ENCODE data around the gene BDKRB2.

BDKRB2 gene

DNA sequence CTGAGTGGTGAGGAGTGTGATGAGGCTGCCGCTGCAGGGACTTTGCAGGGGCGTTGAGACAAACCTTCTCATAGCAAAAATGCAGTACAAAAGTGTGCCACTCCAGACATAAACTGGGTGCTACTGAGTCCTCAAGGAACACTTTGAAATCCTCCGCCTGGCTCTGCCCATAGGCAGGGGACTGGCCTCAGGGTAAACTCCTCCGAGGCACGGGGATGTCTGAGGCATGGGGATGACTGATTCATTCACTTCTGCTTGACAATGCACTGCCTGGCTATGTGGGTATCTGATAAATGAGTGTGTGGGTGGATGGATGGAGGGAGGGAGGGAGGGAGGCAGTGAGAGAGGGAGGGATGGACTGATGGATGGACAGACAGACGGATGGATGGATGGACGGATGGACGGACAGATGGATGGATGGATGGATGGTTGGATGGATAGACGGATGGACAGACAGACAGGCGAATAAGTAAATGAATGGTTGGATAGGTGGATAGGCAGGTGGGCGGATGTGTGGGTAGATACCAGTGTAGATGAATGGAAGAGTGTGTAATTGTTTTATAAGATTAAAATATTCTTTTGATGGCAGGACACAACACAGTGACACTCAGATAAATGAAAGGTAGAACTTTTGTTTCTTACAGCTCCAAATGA, 2.1 kb upstream of the BDKRB2 start:
- Mint-ChIP-seq H3K27me3 (peaks cover 17% of the 10 kb centered on the region), H3K4me1 (peaks cover 25% of the 10 kb centered on the region), H3K27ac (no peak overlapping the region), H3K36me3 (no peaks in the 10 kb centered on the region), H3K4me3 (no peak overlapping the region), H3K9me3 (no peaks in the 10 kb centered on the region)

DNA sequence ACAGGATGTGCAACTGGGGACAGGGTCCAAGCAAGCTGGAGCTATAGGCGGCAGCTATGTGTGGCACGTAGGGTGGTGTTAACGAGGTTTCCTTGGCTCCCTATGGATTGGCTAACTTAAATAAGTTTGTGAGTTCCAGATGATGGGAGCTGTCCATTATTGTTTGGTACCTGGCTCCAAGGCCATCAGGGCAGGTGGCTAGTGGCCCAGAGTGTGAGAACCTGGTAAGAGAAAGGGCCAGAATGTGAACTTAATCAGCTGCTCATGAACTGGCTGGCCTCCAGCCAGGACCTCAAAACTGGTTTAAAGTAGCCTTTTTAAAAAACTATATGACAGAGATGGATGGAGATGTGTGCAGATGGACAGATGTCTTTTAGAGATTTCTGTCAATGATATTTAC, 1.5 kb upstream of the BDKRB2 start:
- H3K27ac Mint-ChIP-seq, result no peak overlapping the region
- H3K9me3 Mint-ChIP-seq, result no peaks in the 10 kb centered on the region
- no peak overlapping the region for H3K4me3 Mint-ChIP-seq
- H3K27me3 Mint-ChIP-seq, result peaks cover 17% of the 10 kb centered on the region
- no peaks in the 10 kb centered on the region for H3K36me3 Mint-ChIP-seq
- H3K4me1 Mint-ChIP-seq, result peaks cover 21% of the 10 kb centered on the region

DNA sequence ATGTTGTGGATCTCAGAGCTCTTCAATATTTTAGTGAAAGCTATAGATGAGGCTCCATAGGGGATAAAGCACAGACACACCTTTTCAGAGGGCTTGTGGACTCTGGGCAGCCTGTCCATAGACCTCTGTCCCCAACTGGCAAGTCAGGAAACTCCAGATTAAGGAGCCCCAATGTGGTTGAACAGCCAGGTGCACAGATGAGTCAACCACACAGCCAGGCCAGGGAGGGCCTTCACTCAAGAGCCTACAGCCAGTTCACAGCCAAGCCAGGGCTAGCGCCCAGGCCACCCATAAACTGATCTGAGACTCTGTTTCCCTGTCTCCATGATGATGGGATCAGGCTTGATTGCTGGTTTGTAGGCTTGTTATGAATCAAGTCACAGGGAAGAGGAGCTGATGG, 1.0 kb upstream of the BDKRB2 start:
- Mint-ChIP-seq H3K9me3 (no peaks in the 10 kb centered on the region), H3K27me3 (peaks cover 17% of the 10 kb centered on the region), H3K27ac (no peak overlapping the region), H3K36me3 (no peaks in the 10 kb centered on the region), H3K4me1 (peaks cover 17% of the 10 kb centered on the region), H3K4me3 (no peak overlapping the region)

DNA sequence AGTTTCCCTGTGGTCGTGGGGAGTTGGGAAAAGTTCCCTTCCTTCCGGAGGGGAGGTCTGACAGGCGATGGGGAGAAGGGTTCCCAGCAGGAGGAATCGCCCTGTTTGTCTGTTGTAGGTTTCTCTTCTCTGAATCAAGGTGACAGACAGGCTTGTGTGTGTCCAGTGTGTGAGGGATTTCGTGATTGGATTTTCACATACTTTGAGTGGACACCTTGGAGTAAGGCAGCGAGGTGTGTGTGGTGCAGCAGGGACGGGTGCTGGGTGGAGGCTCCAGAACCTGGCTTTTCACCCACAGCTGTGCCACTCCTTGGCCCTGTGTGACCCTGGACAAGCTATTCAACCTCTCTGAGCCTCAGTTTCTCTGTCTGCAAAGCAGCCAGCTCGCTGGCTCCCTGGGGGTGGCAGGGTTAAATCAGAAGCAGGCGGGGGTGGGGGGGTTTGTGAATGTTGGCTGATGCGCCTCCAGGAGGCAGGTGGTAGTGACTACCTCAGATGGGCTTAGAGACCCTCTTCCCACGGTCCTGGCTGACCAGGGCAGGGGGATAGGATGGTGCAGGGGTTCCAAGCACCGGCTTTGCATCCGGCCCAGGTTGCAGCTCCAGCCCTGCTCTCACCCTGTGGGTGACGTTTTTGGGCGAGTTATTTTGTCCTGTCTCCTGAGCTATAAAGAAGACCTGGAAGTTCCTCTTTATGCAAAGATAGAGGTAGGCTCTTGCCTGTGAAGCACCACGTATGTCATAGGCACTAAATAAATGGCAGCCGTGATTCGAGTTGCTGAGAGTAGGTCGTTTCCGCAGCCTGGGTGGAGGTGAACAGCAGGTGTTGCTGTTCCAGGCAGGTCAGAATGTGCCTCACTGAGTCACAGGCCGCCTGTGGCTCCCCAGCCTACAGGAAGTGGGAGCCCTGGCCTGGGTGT, 679 bp downstream of the BDKRB2 start:
- peaks cover 17% of the 10 kb centered on the region for H3K27me3 Mint-ChIP-seq
- H3K4me3 Mint-ChIP-seq, result no peak overlapping the region
- H3K27ac Mint-ChIP-seq, result no peak overlapping the region
- no peaks in the 10 kb centered on the region for H3K9me3 Mint-ChIP-seq
- peaks cover 7% of the 10 kb centered on the region for H3K4me1 Mint-ChIP-seq
- H3K36me3 Mint-ChIP-seq, result no peaks in the 10 kb centered on the region

DNA sequence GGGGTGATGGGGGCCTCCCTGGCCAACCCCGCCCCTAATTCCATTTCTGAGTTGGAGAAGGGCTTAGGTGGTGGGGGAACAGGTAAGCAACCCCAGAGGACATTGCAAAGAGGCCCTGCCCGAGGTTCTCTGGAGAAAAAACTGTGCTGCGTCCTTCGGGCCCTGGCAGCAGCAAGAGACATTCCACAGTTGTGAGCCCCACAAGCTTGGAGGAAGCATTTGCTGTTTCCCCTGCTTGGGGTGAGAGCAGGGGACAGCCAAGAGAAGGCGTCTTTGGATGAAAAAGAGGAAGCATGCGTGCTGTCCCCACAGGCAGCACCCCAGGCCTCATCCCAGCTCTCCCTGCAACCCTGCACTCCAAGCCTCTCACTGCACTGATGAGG, 1.3 kb downstream of the BDKRB2 start:
- peaks cover 7% of the 10 kb centered on the region for H3K4me1 Mint-ChIP-seq
- no peaks in the 10 kb centered on the region for H3K36me3 Mint-ChIP-seq
- H3K4me3 Mint-ChIP-seq, result no peak overlapping the region
- no peak overlapping the region for H3K27ac Mint-ChIP-seq
- H3K27me3 Mint-ChIP-seq, result peaks cover 17% of the 10 kb centered on the region
- H3K9me3 Mint-ChIP-seq, result no peaks in the 10 kb centered on the region

DNA sequence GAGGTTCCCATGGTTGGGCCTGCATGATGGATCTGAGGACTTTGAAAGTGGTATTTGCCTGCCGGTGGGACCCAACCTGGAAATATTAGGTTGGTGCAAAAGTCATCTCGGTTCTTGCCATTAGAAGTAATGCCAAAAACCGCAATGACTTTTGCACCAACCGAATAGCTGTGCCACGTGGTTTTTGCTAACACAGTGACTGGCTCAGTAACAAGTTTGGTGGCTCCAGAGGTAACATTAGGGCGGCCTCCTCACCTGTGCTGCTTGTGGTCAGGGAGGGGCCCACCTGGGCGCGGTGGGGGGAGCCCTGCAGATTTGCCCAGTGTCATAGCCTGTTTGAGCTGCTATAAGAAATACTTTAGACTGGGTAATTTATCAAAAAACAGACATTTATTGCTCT, 1.8 kb downstream of the BDKRB2 start:
- Mint-ChIP-seq H3K36me3 (peaks cover 2% of the 10 kb centered on the region), H3K4me1 (peaks cover 7% of the 10 kb centered on the region), H3K4me3 (no peak overlapping the region), H3K27ac (no peak overlapping the region), H3K27me3 (peaks cover 17% of the 10 kb centered on the region), H3K9me3 (no peaks in the 10 kb centered on the region)

DNA sequence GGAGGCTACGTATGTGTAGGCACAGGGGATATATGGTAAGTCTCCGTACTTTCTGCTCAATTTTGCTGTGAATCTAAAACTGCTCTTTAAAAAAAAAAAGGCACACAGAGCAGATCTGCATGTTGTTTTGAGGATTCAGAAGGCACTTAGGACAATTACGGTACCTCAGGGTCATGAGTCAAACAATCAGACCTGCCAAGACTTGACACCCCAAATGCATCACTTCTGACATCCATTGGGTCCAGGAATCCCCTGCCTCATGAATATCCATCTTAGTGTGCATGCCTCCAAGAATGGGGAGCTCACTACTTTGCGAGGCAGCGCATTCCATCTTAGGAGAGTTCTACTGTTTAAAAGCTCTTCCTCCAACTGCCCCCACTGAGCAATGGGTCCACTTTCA, 3.0 kb downstream of the BDKRB2 start:
- peaks cover 5% of the 10 kb centered on the region for H3K9me3 Mint-ChIP-seq
- peaks cover 3% of the 10 kb centered on the region for H3K36me3 Mint-ChIP-seq
- H3K4me3 Mint-ChIP-seq, result no peak overlapping the region
- H3K27ac Mint-ChIP-seq, result no peak overlapping the region
- peaks cover 7% of the 10 kb centered on the region for H3K4me1 Mint-ChIP-seq
- H3K27me3 Mint-ChIP-seq, result peaks cover 13% of the 10 kb centered on the region

DNA sequence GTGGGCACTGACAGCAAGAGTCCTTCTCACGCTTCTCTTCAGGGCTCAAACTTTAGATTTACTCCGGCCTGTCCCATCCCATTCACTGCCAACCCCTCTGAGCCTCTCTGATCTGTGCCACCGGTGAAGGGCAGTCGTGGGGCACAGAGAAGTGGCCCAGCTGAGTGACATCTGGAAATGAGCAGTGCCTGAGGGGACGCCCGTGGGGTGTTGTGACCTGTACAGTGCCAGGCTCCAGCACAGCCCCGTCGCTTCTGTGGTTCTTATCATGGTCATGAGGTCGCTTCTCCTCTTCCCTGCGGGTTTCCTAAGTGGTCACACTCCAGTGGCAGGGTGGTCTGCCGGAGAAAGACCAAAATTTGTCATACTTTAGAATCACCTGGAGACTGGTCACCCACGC, 4.1 kb downstream of the BDKRB2 start:
- Mint-ChIP-seq H3K27me3 (peaks cover 9% of the 10 kb centered on the region), H3K27ac (no peak overlapping the region), H3K4me3 (no peak overlapping the region), H3K36me3 (peaks cover 3% of the 10 kb centered on the region), H3K9me3 (peaks cover 5% of the 10 kb centered on the region), H3K4me1 (peaks cover 7% of the 10 kb centered on the region)

DNA sequence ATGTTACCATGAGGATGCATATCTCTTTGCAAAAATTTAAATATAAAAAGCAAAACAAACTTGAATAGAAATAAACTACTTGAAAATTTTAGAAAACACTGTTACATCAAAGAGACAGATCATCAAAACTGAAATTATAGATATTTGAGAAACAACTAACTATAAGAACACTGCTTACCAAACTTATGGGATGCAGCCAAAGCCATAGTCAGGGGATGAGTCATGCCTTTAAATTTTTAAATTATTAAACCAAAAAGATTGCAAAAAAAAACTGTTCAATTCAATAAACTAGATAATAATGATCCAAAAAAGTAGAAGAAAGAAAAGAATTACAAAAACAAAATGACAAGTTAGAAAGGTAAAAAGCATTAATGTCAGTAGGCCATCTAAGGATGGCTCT, 7.5 kb downstream of the BDKRB2 start:
- H3K27ac Mint-ChIP-seq, result no peak overlapping the region
- H3K9me3 Mint-ChIP-seq, result peaks cover 5% of the 10 kb centered on the region
- no peaks in the 10 kb centered on the region for H3K27me3 Mint-ChIP-seq
- no peaks in the 10 kb centered on the region for H3K4me1 Mint-ChIP-seq
- H3K36me3 Mint-ChIP-seq, result peaks cover 3% of the 10 kb centered on the region
- H3K4me3 Mint-ChIP-seq, result no peak overlapping the region

DNA sequence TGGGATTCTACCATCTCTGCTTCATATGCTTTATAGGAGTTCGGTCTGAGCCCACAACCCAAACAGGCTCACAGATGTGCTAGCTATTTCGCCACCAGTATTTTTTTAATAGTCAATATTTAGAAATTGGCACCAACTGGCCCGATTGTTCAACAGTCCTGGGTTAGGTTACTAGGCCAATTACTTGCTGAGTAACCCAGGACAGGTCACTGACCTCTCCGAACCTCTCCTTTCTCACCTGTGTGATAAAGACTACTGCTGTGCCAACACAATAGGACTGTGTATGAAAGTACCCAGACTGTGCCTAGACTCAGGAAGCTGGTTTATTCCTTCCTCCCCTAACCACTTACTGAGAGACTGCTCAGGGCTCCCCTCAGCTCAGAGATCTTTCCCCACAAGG, 8.3 kb downstream of the BDKRB2 start:
- Mint-ChIP-seq H3K36me3 (peaks cover 3% of the 10 kb centered on the region), H3K27me3 (no peaks in the 10 kb centered on the region), H3K27ac (no peak overlapping the region), H3K9me3 (peaks cover 5% of the 10 kb centered on the region), H3K4me1 (no peaks in the 10 kb centered on the region), H3K4me3 (no peak overlapping the region)

DNA sequence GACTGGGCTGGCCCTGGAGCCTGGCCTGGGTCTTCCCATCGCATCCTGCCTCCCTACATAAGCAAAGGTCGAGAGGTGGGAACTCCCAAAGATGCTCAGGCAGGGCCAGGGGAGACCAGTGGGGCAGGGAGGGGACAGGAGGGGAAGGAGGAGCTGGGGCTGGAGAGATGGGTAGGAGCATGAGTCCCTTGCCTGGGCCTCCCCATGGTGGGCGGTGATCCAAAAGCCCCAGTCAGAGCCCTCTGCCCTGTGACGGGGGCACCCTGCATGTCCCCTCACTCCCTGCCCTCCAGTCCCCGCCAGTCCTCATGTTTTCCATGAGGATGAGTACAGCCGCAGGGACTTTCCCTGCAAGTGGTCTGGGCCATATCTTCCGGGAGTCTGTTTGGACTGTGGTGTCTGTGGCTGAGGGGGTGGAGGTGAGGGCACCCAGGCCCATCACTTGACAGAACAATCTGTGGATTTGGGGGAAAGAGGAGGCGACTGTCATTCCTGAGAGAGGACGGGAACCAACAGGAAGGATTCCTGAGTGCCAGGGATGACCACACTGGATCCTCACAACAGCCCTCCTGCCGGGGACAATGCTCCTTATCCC, 9.3 kb downstream of the BDKRB2 start:
- Mint-ChIP-seq H3K4me1 (no peaks in the 10 kb centered on the region), H3K27me3 (no peaks in the 10 kb centered on the region), H3K36me3 (peaks cover 3% of the 10 kb centered on the region), H3K9me3 (peaks cover 5% of the 10 kb centered on the region), H3K27ac (no peak overlapping the region), H3K4me3 (no peak overlapping the region)

DNA sequence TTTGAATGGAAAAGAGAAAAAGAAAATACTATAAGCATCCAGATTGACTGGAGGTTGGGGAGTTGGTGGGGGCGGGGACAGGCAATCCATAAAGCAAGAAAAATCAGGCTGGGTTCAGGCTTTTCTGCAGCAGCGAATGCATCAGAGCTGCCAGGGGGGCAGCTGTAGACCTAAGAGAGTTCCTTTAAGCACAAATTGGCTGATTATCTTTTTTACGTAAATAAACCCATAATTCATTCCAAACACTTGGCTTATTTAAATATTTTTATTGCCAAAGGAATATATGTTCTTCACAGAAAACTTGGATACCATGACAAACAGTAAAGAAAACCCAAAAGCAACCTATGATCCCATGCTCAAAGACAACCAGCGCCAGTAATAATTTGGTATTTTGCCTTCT, 10.2 kb downstream of the BDKRB2 start:
- Mint-ChIP-seq H3K27me3 (no peaks in the 10 kb centered on the region), H3K4me3 (no peak overlapping the region), H3K36me3 (peaks cover 3% of the 10 kb centered on the region), H3K9me3 (peaks cover 5% of the 10 kb centered on the region), H3K4me1 (no peaks in the 10 kb centered on the region), H3K27ac (no peak overlapping the region)

DNA sequence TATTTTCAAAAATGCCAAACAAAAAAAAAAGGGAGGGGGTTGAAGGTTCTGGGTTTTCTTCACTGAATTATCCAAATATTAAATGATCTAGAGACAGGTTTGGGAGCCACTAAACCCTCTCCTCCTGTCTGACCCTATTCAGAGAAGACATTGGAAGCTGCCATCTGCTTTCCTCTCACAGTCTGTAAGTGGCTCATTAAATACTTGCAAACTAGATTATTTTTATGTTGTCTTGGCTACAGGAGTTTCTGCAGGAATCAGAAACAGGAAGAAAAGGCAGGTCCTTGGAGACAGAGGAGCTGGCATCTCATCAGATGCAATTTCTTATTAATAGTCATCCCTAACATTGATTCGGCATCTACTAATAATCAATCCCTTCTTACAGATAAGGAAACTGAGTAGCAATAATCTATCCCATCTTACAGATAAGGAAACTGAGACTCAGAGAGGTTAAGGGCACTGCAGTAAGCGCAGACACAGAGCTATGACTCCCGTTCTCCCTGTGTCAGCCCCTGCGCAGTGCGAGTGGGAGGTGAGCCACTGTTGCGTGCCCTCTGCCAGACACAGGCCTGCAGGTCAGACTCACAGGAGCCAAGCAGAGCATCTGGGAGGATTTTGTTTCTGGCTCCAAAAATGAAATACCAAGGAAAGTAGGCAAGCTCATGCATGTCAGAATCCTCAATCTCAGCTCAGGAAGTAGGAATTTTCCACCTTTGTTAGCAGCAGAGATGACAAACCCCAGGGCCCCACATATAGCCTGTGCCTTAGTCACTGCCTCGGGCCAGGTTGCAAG, 11.0 kb downstream of the BDKRB2 start:
- H3K27ac Mint-ChIP-seq, result no peak overlapping the region

DNA sequence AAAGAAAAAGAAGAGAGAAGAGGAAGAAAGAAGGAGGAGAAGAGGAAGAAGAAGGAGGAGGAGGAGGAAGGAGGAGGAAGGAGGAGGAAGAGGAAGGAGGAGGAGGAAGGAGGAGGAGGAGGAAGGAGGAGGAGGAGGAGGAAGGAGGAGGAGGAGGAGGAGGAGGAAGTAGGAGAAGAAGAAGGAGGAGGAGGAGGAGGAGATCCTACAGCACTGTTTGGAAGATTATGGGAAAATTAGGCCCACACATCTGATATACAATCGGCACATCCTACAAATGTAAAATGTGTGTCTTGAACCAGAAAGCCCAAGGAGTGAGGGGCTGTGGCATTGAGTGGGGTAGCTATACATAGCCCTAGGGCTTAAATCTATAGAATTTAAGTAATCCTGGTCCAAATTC, 12.0 kb downstream of the BDKRB2 start:
- Mint-ChIP-seq H3K4me1 (no peaks in the 10 kb centered on the region), H3K27me3 (peaks cover 2% of the 10 kb centered on the region), H3K9me3 (peaks cover 5% of the 10 kb centered on the region), H3K27ac (no peak overlapping the region), H3K36me3 (peaks cover 2% of the 10 kb centered on the region), H3K4me3 (no peak overlapping the region)

More for the DNA sequence above, 11.0 kb downstream of the BDKRB2 start:
- no peak overlapping the region for H3K4me3 Mint-ChIP-seq
- H3K27me3 Mint-ChIP-seq, result no peaks in the 10 kb centered on the region
- peaks cover 5% of the 10 kb centered on the region for H3K9me3 Mint-ChIP-seq
- H3K36me3 Mint-ChIP-seq, result peaks cover 3% of the 10 kb centered on the region
- H3K4me1 Mint-ChIP-seq, result no peaks in the 10 kb centered on the region

DNA sequence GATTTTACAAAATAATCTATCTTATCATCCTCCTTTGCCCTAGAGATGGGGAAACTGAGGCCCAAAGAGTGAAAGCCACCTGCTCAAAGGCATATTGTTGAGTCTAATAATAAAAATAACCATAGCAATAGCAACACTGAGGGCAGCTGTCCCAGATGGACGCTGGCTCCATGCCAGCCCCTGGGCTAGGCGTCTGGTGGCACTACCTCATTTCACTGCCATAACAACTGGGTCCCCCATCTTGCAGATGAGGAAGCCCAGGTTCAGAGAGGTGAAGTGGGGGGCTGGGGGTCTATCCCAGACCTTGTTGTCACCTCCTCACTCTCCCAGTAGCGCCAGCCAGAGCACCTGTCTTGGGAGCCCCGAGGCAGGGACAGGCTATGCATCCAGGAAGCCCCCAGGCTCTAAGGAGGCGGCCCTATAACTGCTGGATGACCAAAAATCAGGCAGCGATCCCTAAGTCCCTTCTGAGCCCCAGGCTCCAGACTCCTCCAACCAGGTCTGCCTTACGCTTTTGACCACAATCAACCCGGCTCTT, 12.8 kb downstream of the BDKRB2 start:
- Mint-ChIP-seq H3K27me3 (peaks cover 2% of the 10 kb centered on the region), H3K27ac (no peak overlapping the region), H3K36me3 (no peaks in the 10 kb centered on the region), H3K9me3 (peaks cover 1% of the 10 kb centered on the region), H3K4me1 (no peaks in the 10 kb centered on the region), H3K4me3 (no peak overlapping the region)

Data from activated naive CD4-positive, alpha-beta T cell treated with anti-CD3 and anti-CD28 coated beads, Interleukin-2, amount 50 U/mL, for 24 hours (primary cell).